Hepatocyte (in vitro differentiated cells): ENCODE data around the gene KRTAP10-7. TPM values are rescaled to one million over a fixed set of nuclear protein-coding genes. Genes with fewer than 3 reads are reported as not detected.

Experiments used
- DNase-seq: peaks from one replicate; pipeline ENCODE4 v3.0.0-alpha.2; 2016; ENCODE audit warnings: low spot score
- H2AFZ ChIP-seq: fragments of 200-600 bp; sonication (generic); 2 replicates; pipeline ENCODE4 v1.6.0; 2016; ENCODE audit warnings: antibody characterized with exemption, mild to moderate bottlenecking
- H3K27ac ChIP-seq: fragments of 200-600 bp; sonication (generic); 2 replicates; pipeline ENCODE4 v1.5.1; 2016; ENCODE audit warnings: mild to moderate bottlenecking
- H3K27me3 ChIP-seq: fragments of 200-600 bp; sonication (generic); 2 replicates; pipeline ENCODE4 v1.6.1; 2016
- H3K36me3 ChIP-seq: fragments of 200-600 bp; sonication (generic); replicated peaks from 2 replicates; pipeline ENCODE4 v1.5.1; 2016; ENCODE audit warnings: low read depth; ENCODE audit not compliant: insufficient read depth
- H3K4me1 ChIP-seq: fragments of 200-600 bp; sonication (generic); 2 replicates; pipeline ENCODE4 v1.5.1; 2016; ENCODE audit warnings: mild to moderate bottlenecking, moderate library complexity; ENCODE audit not compliant: insufficient read depth
- H3K4me2 ChIP-seq: fragments of 200-600 bp; sonication (generic); 2 replicates; pipeline ENCODE4 v1.6.0; 2016
- H3K4me3 ChIP-seq: fragments of 200-600 bp; sonication (generic); 2 replicates; pipeline ENCODE4 v1.5.1; 2016; ENCODE audit warnings: mild to moderate bottlenecking
- H3K79me2 ChIP-seq: fragments of 200-600 bp; sonication (generic); 2 replicates; pipeline ENCODE4 v1.6.0; 2017; ENCODE audit warnings: mild to moderate bottlenecking
- H3K9me2 ChIP-seq: fragments of 200-600 bp; sonication (generic); replicated peaks from 2 replicates; pipeline ENCODE4 v1.6.0; 2017; ENCODE audit warnings: mild to moderate bottlenecking; ENCODE audit not compliant: insufficient read depth
- H3K9me3 ChIP-seq: fragments of 200-600 bp; sonication (generic); 2 replicates; pipeline ENCODE4 v1.5.1; 2016; ENCODE audit warnings: low read depth, mild to moderate bottlenecking
- H4K20me1 ChIP-seq: fragments of 200-600 bp; sonication (generic); 2 replicates; pipeline ENCODE4 v1.6.0; 2016; ENCODE audit warnings: mild to moderate bottlenecking; ENCODE audit not compliant: insufficient read depth, poor library complexity, severe bottlenecking
- EZH2 ChIP-seq: fragments of 200-600 bp; sonication (generic); IDR thresholded peaks from 2 replicates; pipeline ENCODE4 v1.6.1; 2016; ENCODE audit warnings: antibody characterized with exemption, mild to moderate bottlenecking, borderline replicate concordance
- EZH2phosphoT487 ChIP-seq: fragments of 200-600 bp; sonication (generic); IDR thresholded peaks from one replicate; pipeline ENCODE4 v1.6.1; 2018; ENCODE audit warnings: antibody characterized with exemption, mild to moderate bottlenecking, low read depth, moderate library complexity; ENCODE audit not compliant: unreplicated experiment, severe bottlenecking
- WGBS: methylation state at CpG from one replicate; pipeline ENCODE4 v1.1.6; 2016; ENCODE audit warnings: low lambda C conversion rate; ENCODE audit errors: missing lambda C conversion rate; 5-methylcytosine and 5-hydroxymethylcytosine counted together
- polyA plus RNA-seq: library from polyadenylated mRNA; unstranded; fragments of >200 nt; fragmentation: Nextera tagmentation; extraction: Ambion mirVana; gene quantifications from 2 replicates; pipeline ENCODE4 v1.2.1, GENCODE V29; 2016
- total RNA-seq: library from RNA; depleted of rRNA; stranded (reverse); fragments of >200 nt; gene quantifications from 2 replicates; pipeline ENCODE4 v1.2.3, GENCODE V29; 2014
- TF ChIP-seq, protein P1 (sequence below): fragments of 200-600 bp; sonication (generic); IDR thresholded peaks from 2 replicates; pipeline ENCODE4 v1.5.1; 2016; ENCODE audit warnings: antibody characterized with exemption, mild to moderate bottlenecking; ENCODE audit not compliant: poor library complexity

Gene KRTAP10-7
- total and polyA plus RNA-seq, 2 experiments from 2014 or later: not detected

DNA sequence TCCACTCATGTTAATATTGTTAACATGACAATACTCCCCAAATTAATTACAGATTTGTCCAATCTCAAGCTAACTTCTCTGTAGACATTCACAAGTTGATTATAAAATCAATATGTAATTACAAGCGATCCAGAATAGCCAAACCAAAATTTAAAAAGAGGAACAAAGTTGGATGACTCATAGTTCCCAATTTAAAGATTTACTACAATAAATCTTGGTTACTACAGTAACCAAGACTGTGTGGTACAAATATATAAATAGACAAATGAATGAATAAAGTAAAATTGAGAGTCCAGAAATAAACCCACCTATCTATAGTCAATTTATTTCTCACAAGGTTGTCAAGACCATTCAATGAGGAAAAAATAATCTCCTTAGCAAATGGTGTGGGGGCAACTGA, 34.0 kb upstream of the KRTAP10-7 start:
- Histone ChIP-seq H3K79me2 (no peaks in the 10 kb centered on the region), H3K9me2 (no peaks in the 10 kb centered on the region), H3K9me3 (no peaks in the 10 kb centered on the region), H3K4me3 (no peak overlapping the region), H3K4me2 (no peak overlapping the region), H3K27ac (no peak overlapping the region), H3K36me3 (no peaks in the 10 kb centered on the region), H3K4me1 (no peaks in the 10 kb centered on the region), H2AFZ (no peak overlapping the region), H3K27me3 (no peaks in the 10 kb centered on the region), H4K20me1 (no peaks in the 10 kb centered on the region)
- no peak for TF ChIP-seq EZH2
- TF ChIP-seq, protein P1, sequence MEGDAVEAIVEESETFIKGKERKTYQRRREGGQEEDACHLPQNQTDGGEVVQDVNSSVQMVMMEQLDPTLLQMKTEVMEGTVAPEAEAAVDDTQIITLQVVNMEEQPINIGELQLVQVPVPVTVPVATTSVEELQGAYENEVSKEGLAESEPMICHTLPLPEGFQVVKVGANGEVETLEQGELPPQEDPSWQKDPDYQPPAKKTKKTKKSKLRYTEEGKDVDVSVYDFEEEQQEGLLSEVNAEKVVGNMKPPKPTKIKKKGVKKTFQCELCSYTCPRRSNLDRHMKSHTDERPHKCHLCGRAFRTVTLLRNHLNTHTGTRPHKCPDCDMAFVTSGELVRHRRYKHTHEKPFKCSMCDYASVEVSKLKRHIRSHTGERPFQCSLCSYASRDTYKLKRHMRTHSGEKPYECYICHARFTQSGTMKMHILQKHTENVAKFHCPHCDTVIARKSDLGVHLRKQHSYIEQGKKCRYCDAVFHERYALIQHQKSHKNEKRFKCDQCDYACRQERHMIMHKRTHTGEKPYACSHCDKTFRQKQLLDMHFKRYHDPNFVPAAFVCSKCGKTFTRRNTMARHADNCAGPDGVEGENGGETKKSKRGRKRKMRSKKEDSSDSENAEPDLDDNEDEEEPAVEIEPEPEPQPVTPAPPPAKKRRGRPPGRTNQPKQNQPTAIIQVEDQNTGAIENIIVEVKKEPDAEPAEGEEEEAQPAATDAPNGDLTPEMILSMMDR: no peak
- TF ChIP-seq EZH2phosphoT487: no peak
- 82% methylated on average over 1 of the region's 1 CpG for WGBS
- no peak for DNase-seq

DNA sequence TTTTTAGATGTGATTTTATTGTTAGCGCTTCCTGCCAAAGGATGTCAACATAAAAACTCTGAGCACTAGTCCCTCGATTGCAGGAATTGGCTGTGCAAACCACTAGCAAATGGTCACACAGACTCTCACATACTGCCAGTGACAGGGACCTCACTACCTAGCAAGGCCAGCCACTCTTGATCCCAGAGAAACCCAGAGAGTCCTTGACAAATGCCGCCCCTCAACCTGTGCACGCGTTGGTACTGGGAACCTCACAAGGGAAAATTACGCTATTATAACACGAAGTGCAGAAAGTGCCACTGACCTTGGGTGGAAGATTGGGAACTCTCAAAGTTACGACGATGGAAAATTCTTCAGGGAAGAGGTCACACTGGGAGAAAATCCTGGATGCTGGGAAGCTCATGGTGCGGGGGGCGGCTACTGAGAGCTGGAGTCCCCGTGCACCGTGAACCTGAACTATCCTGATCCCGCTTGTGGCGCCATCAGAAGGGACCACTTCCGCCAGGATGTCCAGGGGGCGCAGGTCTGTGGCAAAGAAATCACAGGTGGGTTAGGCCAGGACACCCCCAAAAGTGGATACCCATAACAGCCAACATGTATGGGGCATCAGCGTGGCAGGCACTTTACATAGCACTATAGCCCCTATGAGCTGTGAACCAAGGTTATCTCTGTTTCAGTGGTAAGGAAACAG, 32.8 kb upstream of the KRTAP10-7 start:
- Histone ChIP-seq H3K4me3 (no peak overlapping the region), H3K79me2 (no peaks in the 10 kb centered on the region), H4K20me1 (no peaks in the 10 kb centered on the region), H3K27ac (no peak overlapping the region), H3K4me1 (no peaks in the 10 kb centered on the region), H3K27me3 (no peaks in the 10 kb centered on the region), H3K36me3 (no peaks in the 10 kb centered on the region), H2AFZ (no peak overlapping the region), H3K9me3 (no peaks in the 10 kb centered on the region), H3K4me2 (no peak overlapping the region), H3K9me2 (no peaks in the 10 kb centered on the region)
- 95% methylated on average over 18 of the region's 18 CpGs for WGBS
- DNase-seq: no peak
- TF ChIP-seq EZH2phosphoT487 (no peak), EZH2 (no peak)
- TF ChIP-seq, protein P1: no peak

DNA sequence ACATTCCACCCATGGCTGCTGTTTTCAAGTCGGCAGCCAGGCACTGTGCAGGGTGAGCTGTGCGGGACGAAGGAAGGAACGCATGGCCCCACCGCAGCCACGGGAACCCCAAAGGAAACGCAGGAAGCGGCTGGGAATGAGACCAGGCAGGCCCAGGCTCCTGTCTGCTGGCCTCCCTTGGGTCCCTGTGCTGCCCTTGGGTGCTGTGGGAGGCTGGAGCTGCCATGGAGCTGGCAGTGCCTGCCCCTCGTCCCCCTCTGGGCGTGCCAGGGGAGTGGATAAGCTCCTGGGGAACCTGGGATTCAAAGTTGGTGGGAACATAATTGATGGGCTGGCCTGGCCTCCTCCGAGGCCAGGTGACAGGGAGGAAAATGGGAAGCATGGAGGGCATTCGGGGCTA, 32.1 kb upstream of the KRTAP10-7 start:
- Histone ChIP-seq H3K9me2 (no peaks in the 10 kb centered on the region), H3K79me2 (no peaks in the 10 kb centered on the region), H3K4me2 (no peak overlapping the region), H4K20me1 (no peaks in the 10 kb centered on the region), H2AFZ (no peak overlapping the region), H3K27me3 (no peaks in the 10 kb centered on the region), H3K4me3 (no peak overlapping the region), H3K27ac (no peak overlapping the region), H3K4me1 (no peaks in the 10 kb centered on the region), H3K9me3 (no peaks in the 10 kb centered on the region), H3K36me3 (no peaks in the 10 kb centered on the region)
- no peak for DNase-seq
- TF ChIP-seq EZH2phosphoT487 (no peak), EZH2 (no peak)
- TF ChIP-seq, protein P1: no peak
- 92% methylated on average over 11 of the region's 12 CpGs for WGBS
